GM19438 (cell line): ENCODE results near the gene RET.

Source experiments
- ATAC-seq: cut with Tn5 transposase; IDR thresholded peaks from one replicate; pipeline ENCODE4 v1.9.1; 2021; ENCODE audit warnings: low read depth; ENCODE audit not compliant: unreplicated experiment

Gene RET

DNA sequence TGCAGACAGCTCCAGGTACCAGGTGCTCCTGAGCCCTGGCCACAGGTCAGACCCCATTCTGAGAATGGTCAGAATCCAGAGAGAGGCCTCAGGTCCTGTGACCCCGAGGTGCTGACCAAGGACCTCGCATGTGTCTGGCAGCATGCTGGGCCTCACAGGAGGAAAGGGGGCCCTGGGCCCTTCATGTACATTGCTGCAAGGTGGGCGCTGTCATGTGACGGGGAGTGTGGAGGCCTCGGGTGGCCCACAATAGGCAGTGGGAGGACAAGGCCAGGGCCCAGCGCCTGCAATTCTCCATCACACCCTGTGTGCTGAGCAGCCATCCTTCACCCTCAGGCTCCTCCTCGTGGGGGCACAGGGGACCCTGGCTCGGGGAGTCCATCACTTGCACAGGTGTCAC, 15.5 kb upstream of the RET start:
- ATAC-seq: no peak

DNA sequence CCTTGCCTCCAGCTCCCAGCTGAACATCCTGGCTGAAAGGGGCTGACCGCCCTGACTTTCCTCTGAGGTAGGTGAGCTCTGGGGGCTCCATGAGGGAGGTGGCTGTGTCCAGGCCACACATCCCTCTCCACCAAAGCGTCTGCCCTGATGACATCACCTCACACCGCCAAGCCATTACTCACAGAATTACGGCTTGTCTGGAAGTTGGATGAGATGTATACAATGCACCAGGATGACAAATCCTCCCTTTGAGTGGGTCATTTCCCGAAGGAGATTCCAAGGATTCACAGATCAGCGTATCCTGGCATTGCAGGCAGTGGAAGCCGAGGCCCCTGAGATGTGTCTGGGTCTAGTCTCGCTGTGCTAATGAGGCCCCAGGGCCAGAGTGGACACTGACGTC, 15.1 kb upstream of the RET start:
- ATAC-seq: no peak

DNA sequence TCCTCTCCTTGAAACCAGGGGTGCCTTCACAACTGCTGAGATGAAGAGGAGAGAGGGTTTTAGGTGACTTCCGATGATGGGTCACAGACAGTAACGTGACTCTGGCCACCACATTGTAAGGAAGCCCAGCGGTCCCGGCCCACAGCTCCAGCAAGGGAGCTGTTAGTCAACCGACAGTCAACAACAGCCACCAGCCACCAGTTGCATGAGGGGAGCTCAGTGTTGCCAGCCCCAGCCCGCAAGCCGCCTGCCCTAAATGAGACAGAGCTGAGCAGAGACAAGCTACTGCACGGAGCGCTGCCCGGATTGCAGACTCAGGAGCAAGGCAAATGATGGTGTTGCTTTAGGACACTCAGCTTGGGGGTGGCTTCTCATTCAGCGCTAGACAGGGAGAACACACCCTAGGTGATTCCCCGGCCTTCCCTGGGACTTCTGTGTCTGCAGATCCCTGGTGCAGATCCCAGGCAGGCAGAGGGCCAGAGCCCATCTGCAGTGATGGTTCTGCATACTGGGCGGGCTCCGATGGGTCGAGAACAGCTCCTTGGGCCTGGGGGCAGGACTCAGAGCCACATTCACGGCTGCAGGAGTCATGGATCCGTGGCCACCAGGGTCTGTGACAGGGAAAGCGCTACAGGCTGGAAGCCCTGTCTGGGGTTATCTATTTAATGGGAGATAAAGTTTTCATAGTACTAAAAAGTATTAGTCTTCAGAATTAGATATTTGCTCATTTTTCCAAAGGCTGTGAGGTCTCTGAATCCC, 14.3 kb upstream of the RET start:
- ATAC-seq: no peak

DNA sequence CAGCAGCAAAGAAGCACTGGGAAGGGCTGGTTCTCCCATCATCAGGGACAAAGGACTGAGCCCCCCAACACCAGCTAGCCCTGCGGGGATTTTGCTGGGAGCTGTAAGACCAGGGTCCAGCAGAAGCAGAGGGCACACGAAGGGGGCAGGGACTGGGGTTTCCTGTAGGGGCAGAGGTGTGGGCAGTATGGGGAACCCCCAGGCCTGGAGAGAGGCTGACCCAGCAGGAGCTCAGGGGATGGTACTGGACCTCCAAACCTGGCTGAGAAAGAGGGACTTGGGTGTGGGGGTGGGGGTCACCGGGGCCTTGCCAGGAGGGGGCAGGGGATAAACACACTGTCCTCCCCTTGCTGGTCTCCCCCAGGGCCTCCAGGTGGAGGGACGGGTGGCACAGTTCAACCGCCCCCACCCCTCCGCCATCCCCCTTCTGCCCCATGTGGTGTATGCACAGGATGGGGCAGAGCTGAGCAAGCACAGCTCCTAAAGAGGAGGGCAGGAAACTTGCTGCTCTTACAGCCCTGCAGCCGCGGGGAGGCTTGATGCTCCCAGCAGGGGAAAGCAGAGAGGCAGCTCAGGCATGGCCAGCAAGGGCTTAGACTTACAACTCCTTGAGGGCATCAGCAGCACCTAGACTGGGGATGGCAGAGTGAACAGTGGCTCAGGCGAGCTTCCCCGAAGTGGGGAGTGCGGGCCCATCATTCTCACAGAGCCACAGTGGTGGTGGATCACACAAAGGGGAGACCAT, 12.4 kb upstream of the RET start:
- no peak for ATAC-seq

DNA sequence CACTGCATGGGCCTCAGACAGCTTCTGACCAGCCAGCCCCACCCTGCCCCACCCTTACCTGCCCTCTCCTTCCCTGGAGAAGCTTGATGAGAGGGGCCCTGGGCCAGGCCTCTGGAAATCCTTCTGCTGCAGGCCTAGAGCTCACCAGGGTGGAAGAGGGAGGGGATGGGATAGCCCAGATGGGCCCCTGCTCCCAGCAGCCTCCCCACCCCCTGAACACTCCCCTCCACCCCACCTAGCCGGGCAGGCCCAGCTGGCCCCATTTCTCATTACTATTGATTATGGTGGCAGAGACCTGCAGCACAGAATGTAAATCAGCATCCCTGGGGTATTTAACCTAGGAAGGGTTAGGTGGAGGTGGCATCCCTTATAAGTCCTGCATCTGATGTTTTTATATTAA, 11.6 kb upstream of the RET start:
- no peak for ATAC-seq

DNA sequence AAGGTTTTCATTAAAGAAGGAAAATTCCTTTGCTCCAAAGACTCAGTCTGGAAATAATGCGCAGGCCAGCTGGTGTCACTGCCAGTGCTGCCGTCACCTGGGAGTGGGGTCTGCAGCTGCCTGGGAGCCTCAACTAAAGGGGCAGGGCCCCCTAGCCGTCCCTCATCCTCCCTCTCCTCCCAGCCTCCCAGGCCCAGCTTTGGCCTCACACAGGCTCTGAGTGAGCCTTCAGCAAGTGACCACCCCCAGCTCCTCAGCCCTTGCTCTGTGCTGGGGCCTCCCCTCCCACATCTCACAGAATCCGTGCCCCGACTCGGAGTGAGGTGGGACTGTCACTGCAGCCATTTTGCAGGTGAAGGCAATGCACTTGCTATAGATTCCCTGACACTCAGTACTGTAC, 11.1 kb upstream of the RET start:
- no peak for ATAC-seq

DNA sequence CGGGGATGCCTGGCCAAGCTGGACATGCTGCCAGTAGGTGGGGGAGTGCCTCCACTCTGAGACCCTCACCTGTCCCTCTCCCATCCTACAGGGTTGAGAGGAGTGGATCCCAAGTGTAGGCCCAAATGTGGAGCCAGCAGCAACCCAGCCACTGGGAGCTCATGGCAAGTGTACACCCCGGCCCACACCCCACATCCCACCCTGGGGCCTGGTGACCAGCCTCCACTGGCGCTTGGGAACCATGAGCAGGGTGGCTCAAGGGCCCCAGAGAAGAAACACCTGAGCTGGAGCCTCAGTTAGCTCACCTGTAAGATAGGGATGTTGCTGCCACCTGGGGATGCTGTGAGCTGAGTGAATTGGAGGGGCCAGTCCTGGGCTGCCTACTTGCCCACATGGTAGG, 10.4 kb upstream of the RET start:
- no peak for ATAC-seq

DNA sequence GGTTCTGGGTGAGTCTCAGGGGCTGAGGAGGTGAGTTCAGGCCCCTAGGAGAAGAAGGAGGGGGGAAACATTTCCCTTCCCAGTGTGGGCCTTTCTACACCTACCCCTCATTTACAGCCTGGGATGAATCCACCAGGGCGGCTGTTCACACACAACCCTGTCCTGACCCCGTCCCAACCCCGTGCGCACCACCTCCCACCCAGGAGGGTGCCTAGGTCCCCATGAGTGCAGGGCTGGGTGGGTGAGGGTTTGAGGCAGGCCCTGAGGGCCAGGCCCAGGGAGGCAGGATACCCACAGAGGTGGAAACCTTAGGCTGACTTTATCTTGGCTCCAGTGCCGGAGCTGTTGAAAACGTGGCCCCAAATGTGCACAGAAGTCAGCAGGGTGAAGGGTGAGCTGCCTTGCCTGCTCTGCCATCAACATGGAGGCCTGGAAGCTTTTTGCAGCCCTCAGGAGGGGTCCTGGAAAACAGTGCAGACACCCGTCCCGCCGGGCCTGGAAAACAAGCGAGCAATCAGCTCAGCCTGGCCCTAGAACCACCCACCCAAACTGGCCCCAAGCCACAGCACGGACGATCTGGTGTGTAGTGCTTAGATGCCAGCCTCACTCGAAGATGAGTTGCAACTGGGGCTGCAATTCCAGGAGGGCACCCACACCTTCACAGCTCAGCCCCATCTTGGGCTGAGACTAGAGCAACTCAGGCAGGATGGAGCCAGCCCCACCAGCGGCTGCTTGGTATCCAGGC, 9.3 kb upstream of the RET start:
- ATAC-seq: no peak

DNA sequence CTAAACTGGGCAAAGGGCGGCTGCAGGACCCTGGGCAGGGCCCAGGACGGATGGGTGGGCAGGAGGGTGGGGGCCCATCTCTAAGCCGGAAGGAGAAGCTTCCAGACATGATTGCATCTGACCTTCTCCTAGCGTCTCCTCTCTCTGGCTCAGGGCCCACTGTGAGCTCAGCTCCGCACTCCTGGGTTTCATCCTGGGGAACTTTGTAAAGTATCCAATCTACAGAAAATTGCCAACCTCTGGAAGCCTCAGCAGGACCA, 8.8 kb upstream of the RET start:
- ATAC-seq: no peak

DNA sequence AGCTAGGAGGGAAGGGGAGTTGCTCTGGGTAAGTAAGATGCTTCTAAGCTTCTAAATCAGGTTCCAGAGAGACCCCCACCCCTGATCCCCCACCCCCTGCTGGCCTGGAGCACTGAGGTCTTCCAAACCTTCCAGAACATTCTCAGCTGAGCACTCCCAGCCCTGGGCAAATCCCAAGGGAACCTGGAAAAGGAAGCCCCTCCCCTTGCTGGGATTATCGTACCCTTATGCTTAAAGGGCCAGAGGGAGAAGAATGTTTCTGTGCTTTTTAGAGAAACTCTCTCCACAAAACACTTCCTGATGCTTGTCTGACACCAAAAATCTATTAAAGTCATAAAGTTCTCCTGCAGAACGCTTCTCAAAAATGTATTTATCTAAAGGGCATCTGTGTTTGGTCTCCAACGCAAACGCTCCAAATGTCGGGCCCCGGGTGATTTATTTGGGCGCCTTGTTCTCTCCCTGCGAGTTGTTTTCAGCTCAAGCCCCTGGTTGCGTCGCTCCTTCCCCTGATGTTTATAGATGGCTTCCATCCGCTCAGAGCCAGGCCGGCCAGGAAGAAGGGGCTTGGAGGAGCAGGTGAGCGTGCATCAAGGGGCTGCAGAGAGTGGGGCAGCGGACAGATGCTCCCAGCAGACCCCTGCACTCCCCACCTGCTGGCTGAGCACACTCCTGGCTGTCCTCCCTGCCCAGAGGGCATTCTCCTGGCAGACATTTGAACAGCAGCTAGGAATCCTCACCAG, 8.2 kb upstream of the RET start:
- no peak for ATAC-seq

DNA sequence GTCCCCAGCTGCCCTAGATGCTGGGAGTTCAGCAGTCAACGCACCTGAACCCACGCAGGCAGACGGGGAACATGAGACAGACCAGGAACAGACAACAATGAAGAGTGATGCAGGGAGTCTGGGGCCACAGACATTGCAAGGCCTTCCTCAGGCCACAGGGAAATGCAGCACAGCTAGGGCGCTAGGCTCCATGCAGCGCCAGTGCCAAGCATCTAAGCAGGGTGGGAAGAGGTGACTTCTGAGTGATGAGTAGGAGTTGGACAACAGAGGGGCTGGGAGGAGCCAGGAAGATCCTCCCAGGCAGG, 7.7 kb upstream of the RET start:
- ATAC-seq: no peak

DNA sequence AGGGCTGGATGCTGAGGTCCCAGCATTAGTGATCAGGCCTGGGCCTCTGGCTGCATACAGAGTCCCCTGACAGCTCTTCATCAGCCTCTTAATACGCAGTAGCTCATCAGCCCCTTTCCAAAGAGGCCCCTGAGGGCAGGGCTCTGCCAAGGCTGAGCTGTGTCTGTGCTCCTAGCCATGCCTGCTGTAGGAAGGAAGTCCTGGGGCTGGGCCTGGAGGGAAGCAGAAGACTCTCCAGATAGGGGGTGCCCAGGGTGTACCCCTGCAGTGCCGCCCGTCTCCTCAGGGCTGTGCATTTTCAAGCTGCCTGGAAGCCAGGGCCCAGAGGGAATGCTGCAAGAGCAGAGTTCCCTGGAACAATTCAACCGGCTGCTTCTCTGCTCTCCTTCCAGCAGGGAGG, 7.3 kb upstream of the RET start:
- no peak for ATAC-seq

DNA sequence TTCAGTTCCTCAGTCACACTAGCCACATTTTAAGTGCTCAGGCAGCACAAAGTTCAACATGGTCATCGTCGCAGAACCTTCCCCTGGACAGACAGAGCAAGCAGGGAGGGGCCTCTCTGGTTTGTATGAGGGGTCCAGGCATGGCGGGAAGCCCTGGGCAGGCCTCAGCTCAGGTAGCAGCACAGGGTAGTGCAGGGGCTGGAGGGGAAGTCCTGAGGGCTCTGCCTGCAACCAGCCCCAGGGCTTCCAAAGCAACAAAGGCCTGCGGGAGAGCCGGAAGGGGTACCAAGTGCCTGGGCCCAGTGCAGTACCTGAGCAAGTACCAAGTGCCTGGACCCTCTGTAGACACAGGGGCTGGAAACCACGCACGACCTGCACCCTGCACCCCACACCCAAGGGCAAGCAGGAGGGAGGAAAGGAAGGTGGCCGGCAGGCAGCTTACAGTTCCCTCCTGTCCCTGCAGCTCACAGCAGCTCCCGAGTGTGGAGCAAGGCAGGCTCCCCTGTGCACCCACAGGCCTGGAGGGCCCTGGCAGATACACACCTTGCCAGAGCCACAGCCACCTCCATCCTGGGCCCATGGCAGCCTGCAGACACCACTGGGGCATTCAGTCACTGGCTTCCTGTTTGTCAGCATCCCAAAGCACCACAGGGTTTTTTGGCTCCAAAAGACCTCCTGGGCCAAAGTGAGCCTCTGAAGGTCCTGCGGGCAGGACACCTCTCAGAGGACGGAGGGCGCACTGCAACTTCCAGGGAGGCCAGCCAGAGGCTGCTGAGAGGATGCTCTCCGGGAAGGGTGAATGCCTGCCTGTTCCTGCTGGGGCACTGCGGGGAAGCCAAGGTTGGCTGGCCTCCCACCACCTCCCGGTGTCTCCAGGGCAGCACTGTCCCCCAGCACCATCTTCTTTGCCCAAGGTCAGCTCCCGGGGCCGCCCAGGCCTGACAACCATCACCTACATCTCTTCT, 6.5 kb upstream of the RET start:
- ATAC-seq: no peak

DNA sequence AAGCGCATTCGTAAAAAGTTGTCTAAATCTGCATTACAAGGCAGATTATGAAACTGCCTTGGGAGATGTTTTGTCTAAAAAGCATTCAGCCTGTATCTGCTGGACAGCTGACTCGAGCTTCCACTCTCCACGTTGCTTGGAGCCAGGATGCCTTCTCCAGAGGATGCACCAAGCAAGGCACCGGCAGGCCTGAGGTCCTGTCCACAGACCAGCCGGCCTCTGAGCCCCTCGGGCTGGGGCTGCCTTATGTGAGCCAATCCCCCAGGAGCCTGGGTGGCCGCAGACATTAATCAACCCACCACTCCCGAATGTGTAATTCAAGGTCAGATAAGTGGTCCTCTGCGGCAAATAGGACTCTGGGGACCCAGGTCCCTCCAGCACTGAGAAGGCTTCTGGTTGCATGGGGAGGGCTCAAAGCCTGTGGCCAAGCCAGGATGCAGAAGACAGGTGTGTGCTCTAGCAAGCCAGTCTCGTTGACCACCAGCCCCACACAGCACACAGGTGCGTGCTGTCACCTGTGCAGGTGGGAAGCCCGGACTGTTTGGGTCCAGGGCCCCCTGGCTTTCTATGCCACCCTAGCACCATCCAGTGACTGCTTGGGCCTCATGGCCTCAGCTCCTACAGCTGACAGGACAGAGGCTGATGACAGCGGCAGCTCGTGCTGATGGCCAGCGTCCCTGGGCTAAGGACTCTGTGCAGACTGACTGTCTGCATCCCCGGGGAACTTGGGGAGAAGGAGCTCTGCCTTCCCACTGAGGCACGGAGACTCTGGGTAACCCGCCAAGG, 4.8 kb upstream of the RET start:
- ATAC-seq: no peak

DNA sequence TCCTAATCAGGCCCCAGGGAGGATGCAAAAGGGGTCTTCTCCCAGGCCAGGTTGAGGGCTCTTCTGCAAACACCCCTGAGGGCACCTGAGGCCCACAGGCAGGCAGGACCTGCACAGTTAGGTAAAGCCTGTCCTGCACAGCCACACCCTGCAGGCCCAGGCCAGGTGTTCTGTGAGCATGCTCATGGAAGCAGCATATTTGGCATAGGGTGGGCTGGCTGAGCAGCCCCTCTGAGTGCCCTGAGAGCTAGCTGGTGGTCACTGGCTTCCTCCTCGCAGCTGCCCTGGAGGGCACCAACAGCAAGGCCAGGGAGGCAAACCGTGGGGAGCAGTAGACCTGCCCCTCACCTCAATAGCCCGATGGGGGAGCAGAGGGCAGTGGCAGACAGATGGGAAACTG, 3.7 kb upstream of the RET start:
- no peak for ATAC-seq

DNA sequence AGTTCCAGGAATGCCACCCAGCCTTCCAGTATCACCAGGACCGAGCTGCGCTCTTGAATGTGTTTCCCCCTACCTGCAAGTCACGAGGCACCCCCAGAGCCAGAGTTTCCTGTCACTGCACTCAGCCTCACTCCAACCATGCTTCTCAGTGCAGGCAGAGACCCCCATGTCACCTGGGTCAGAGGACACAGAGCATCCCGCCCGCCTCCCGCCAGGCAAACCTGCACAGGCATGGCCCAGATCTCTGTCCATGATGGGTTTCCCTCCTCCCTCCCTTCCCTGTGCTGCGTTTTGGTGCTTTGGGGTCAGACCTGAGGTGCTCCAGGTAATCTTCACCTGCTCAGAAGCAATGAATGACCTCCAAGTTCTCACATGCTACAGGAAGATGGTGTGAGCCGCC, 3.1 kb upstream of the RET start:
- ATAC-seq: no peak

DNA sequence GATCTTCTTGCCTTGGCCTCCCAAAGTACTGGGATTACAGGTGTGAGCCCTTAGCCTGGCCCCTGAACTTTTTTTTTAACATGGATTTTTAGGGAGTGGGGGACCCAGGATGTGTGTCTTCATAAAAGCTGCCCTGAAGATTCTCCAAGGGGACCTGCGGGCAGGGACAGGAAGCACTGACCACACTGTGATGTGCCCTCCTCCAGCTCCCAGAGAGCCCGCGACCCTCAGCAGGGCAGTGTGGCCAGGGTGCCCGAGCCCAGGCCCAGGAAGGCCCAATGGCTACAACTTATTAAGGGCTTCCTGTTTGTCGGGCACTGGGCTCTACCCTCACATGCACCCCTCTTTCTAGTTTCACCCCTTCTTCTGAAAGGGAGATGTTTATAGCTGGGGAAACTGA, 2.5 kb upstream of the RET start:
- ATAC-seq: no peak

DNA sequence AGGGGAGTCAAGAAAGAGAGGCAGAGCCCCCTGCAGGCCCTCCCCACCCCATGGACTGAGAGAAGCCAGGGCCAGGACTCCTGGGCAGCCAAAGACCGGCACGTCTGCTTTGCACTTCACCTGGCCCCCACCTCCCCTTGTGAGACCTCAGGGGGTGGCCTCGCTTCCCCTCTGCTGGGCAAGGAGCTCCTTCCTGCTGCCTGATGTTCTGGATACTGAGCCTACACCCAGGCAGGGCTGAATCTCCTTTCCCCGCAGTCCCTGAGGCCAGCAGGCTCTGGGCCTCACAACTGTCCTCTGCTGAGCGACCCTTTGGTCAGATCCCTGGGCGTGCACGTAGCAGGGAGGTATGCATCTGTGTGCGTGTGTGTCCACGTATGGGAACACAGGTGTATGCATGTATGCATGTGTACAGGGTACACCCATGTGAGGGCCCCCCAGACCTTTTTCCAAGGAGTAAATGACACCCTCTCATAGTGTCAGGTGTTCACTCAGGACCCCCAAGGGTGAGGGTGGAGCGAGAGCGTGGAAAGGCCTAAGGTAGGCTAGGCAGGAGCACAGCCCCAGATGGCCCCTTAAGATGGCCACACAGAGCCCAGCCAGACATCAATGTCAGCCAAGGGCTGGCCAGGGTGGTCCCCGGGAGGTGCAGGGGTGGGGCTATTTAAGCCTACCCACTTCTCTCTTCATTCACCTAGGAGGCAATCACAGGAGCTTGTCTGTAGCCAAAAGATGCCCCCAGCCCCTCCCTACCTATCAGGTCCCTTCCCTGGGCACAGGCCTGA, 1.9 kb upstream of the RET start:
- no peak for ATAC-seq

DNA sequence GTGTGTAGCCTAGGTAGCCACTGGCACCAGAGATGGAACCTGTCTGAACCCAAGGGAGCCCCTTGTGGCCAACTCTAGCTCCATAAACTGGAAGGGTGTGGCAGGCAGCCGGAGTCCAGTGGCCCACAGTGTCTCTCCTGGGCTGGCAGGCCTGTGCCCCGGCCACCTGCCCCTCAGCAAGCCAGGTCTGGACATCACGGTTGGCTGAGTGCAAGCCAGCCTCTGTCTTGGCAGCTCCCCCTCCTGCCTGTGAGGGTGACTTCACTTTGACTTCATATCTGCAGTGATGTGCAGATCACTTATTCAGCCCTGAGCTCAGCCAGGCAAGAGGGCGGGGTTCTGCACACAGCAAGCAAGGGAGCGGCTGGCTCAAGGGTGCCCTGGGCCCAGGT, 1.3 kb upstream of the RET start:
- ATAC-seq: no peak
